ENCODE data around the gene TNS4. TPM values are rescaled to one million over a fixed set of nuclear protein-coding genes. Genes with fewer than 3 reads are reported as not detected.

The TNS4 gene
- total RNA-seq, 1 experiment from 2014 or later, result 0.21 TPM

DNA sequence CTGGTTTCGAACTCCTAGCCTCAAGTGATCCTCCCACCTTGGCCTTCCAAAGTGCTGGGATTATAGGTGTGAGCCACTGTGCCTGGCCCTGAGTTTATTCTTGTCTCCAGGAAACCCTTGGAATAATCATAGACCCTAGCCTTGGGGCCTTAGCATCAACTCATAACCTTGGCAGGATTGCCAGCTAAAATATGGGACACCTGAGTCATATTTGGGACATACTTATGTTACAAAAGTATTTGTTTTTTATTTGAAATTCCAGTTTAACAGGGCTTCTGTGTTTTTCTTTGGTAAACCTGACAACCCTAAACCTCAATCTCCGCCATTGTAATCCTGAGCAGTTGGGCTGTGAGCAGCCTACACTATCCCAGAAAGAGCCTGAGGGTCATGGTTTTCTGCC lies 28.6 kb upstream of the TNS4 start:
- Mint-ChIP-seq H3K27me3 (ENCODE audit: unreplicated experiment) (peaks cover 45% of the 10 kb centered on the region), H3K4me3 (ENCODE audit: low read depth, unreplicated experiment) (no peak overlapping the region), H3K27ac (ENCODE audit: unreplicated experiment) (no peak overlapping the region), H3K36me3 (ENCODE audit: insufficient read depth, unreplicated experiment) (peaks cover 5% of the 10 kb centered on the region), H3K9me3 (ENCODE audit: low read depth, unreplicated experiment) (peaks cover 5% of the 10 kb centered on the region), H3K4me1 (ENCODE audit: low read depth, unreplicated experiment) (peaks cover 20% of the 10 kb centered on the region)
- DNase-seq, result no peak
- no TSS peak for BruUV-seq (replicated peaks)
- intact Hi-C loops (cut with micrococcal nuclease; ENCODE audit: unreplicated experiment), result loop anchor here (5.0 kb wide), 2 partner anchors 113 to 228 kb away; partner anchors contain the start of gene TOP2A
- CTCF ChIA-PET, result interaction anchor here (0.5 to 68.2 kb wide), 16 partner anchors 8 to 612 kb away, joined by 3 to 4142 read pairs (median 6); partner anchors contain the start of genes CCR7, GSDMB, IGFBP4 and TNS4
- TF ChIP-seq, protein P1, sequence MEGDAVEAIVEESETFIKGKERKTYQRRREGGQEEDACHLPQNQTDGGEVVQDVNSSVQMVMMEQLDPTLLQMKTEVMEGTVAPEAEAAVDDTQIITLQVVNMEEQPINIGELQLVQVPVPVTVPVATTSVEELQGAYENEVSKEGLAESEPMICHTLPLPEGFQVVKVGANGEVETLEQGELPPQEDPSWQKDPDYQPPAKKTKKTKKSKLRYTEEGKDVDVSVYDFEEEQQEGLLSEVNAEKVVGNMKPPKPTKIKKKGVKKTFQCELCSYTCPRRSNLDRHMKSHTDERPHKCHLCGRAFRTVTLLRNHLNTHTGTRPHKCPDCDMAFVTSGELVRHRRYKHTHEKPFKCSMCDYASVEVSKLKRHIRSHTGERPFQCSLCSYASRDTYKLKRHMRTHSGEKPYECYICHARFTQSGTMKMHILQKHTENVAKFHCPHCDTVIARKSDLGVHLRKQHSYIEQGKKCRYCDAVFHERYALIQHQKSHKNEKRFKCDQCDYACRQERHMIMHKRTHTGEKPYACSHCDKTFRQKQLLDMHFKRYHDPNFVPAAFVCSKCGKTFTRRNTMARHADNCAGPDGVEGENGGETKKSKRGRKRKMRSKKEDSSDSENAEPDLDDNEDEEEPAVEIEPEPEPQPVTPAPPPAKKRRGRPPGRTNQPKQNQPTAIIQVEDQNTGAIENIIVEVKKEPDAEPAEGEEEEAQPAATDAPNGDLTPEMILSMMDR (IDR thresholded peaks at IDR 0.05; ENCODE audit: unreplicated experiment), result no peak

DNA sequence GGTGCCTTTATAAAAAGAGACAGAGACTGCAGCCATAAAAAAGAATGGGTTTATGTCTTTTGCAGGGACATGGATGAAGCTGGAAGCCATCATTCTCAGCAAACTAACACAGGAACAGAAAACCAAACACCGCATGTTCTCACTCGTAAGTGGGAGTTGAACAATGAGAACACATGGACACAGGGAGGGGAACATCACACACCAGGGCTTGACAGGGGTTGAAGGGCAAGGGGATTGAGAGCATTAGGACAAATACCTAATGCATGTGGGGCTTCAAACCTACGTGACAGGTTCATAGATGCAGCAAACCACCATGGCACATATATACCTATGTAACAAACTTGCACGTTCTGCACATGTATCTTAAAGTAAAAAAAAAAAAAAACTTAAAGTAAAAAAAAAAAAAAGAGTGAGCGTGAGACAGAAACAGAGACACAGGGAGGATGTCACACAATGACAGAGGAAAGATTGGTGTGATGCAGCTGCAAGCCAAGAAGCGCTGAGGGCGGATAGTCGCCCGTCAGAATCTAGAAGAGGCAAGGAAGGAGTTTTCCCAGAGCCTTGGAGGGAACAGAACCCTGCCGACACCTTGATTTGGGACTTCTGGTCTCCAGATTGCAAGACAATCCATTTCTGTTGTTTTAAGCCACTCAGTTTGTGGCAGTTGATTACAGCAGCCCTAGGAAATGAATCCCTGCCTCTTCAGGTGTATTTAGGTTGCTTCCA lies 27.4 kb upstream of the TNS4 start:
- Mint-ChIP-seq H3K4me1 (ENCODE audit: low read depth, unreplicated experiment) (peaks cover 30% of the 10 kb centered on the region), H3K9me3 (ENCODE audit: low read depth, unreplicated experiment) (peaks cover 9% of the 10 kb centered on the region), H3K27me3 (ENCODE audit: unreplicated experiment) (peaks cover 38% of the 10 kb centered on the region), H3K27ac (ENCODE audit: unreplicated experiment) (no peak overlapping the region), H3K36me3 (ENCODE audit: insufficient read depth, unreplicated experiment) (peaks cover 5% of the 10 kb centered on the region), H3K4me3 (ENCODE audit: low read depth, unreplicated experiment) (no peak overlapping the region)
- TF ChIP-seq, protein P1 (IDR thresholded peaks at IDR 0.05; ENCODE audit: unreplicated experiment), result no peak
- DNase-seq, result no peak
- CTCF ChIA-PET, result interaction anchor here (0.7 to 68.2 kb wide), 13 partner anchors 6 to 850 kb away, joined by 3 to 4142 read pairs (median 21); partner anchors contain the start of genes CCR7, IGFBP4, PSMD3 and TNS4
- BruUV-seq (replicated peaks), result no TSS peak
- intact Hi-C loops (cut with micrococcal nuclease; ENCODE audit: unreplicated experiment), result no loop called here

DNA sequence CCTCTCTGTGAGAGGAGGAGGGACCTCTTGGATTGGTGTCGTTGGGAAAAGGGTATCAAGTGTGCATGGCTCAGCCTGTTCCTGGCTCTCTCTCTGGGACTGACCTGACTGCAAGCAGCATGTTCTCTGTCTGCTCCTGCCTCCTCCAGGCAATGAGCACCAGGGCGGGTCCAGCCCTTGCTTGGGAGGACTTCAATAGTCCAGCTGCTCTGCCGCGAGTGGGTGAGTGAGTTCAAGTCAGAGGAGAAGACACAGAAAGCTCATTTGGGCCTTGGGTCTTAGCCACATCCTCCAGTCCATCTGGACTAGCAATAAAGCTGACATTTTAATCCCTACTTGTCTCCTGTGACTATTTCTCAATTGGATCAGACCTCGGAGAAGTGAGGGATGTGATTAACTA lies 25.2 kb upstream of the TNS4 start:
- TF ChIP-seq, protein P1 (IDR thresholded peaks at IDR 0.05; ENCODE audit: unreplicated experiment), result no peak
- intact Hi-C loops (cut with micrococcal nuclease; ENCODE audit: unreplicated experiment), result no loop called here
- no peak overlapping the region for H3K4me3 Mint-ChIP-seq (ENCODE audit: low read depth, unreplicated experiment)
- H3K27ac Mint-ChIP-seq (ENCODE audit: unreplicated experiment), result no peak overlapping the region
- CTCF ChIA-PET, result interaction anchor here (3.0 to 68.2 kb wide), 6 partner anchors 8 to 108 kb away, joined by 21 to 4142 read pairs (median 450); partner anchors contain the start of genes CCR7, IGFBP4, TNS4 and TOP2A
- H3K9me3 Mint-ChIP-seq (ENCODE audit: low read depth, unreplicated experiment), result peaks cover 12% of the 10 kb centered on the region
- no peak for DNase-seq
- H3K4me1 Mint-ChIP-seq (ENCODE audit: low read depth, unreplicated experiment), result peaks cover 13% of the 10 kb centered on the region
- H3K27me3 Mint-ChIP-seq (ENCODE audit: unreplicated experiment), result peaks cover 42% of the 10 kb centered on the region
- no TSS peak for BruUV-seq (replicated peaks)
- H3K36me3 Mint-ChIP-seq (ENCODE audit: insufficient read depth, unreplicated experiment), result no peaks in the 10 kb centered on the region

DNA sequence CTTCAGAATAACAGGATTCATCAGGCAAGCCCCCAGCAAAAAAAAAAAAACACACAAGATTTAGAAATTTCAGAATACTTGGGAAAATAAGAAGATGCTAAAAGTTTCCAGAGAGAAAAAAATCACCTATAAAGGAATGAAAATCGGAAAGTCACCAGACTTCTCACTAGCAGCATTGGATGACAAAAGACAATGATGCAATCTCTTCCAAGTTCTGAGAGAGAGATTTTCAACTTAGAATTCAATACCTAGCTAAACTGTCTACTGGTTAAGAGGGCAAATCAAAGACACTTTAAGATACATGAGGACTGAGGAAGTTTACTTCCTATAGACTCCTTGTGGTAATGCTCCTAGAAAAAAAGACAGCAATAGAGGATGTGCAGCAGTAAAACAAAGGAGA lies 23.9 kb upstream of the TNS4 start:
- peaks cover 13% of the 10 kb centered on the region for H3K4me1 Mint-ChIP-seq (ENCODE audit: low read depth, unreplicated experiment)
- peaks cover 12% of the 10 kb centered on the region for H3K9me3 Mint-ChIP-seq (ENCODE audit: low read depth, unreplicated experiment)
- CTCF ChIA-PET, result interaction anchor here (0.6 to 68.2 kb wide), 13 partner anchors 7 to 830 kb away, joined by 3 to 4142 read pairs (median 12); partner anchors contain the start of genes CCR7, IGFBP4, SMARCE1 and TNS4
- peaks cover 42% of the 10 kb centered on the region for H3K27me3 Mint-ChIP-seq (ENCODE audit: unreplicated experiment)
- DNase-seq, result no peak
- TF ChIP-seq, protein P1 (IDR thresholded peaks at IDR 0.05; ENCODE audit: unreplicated experiment), result no peak
- BruUV-seq (replicated peaks), result no TSS peak
- H3K4me3 Mint-ChIP-seq (ENCODE audit: low read depth, unreplicated experiment), result no peak overlapping the region
- H3K27ac Mint-ChIP-seq (ENCODE audit: unreplicated experiment), result no peak overlapping the region
- intact Hi-C loops (cut with micrococcal nuclease; ENCODE audit: unreplicated experiment), result no loop called here
- H3K36me3 Mint-ChIP-seq (ENCODE audit: insufficient read depth, unreplicated experiment), result no peaks in the 10 kb centered on the region
